ENCODE measurements around the gene SMG6.

SMG6 gene

DNA sequence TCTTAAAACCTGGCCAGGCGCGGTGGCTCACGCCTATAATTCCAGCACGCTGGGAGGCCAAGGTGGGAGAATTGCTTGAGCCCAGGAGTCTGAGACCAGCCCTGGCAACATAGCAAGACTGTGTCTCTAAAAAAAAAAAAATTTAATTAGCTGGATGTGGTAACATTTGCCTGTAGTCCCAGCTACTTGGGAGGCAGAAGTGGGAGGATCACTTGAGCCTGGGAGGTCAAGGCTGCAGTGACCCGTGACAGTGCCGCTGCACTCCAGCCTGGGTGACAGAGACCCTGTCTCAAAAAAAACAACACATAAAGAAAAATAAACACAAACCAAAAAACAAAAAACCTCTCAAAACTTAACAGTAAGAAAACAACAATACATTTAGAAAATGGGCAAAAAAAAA, 106.3 kb downstream of the SMG6 start:
- DNase-seq, result no peak

DNA sequence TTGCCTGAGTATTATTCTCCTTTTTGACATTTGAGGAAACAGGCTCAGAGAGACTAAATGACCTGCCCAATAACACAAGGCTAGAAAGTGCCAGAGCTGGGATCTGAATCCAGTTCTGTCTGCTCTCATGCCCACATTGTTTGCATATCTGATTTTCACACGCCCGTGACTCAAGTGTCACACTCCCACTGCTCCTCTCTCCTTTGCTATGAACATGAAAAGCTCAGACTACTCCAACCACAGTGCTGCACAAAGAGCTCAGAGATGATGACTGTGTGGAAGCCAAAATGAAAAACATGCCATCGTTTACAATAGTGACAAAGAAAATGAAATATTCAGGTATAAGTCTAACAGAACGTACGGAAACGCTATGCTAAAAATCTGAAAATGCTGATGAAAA, 107.9 kb downstream of the SMG6 start:
- peak; percentile 7 for DNase-seq

DNA sequence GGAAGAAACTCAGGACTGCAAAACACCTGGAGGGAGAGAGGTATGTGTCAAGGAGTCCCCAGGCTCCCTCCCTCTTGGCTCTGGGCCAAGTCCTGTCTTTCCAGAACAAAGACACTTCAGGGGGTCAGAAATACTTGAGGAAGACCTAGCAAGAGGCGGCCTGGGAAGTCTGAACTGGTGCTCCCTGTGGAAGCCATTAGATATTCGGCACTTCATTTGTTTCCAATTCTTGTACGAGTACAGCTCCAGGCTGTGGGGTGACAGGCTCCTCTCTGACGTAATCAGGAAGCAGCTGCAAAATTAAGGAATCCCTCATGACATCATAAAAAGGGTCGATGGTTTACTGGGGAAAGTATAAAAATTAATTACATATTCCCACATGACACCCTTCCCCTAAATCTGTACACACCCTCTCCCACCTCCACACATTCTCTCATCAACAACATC, 108.7 kb downstream of the SMG6 start:
- DNase-seq, result no peak

DNA sequence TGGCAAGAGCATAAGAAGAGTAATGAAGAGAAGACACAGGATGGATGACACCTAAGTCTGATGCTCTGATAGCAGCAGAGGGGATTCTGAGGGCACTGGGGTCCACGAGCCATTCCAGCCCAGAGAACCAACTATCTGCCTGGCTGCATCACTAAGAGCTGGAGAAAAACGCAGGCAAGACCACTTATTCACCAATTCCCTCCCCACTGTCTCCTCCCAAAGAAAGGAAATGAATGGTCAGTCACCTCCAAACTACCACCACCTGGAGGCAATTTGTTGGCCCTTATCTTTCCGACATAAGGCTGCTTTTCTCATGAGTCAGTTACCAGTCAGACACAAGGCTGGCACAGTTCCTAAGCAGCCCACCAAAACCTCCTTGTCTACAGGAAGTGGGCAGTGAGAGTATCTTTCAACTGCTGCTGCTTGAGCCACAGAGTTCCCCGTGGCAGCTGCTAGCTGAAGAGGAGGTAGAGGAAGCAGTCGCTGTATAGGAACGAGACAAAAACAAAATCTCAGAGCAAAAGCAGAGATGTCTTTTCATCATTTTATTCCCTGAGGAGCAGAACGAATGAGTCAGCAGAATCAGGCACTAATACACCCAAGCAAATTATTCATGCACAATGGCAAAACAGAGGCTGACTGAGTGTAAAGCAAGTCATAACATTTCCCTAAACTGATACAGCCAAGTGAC, 111.1 kb downstream of the SMG6 start:
- no peak for DNase-seq

DNA sequence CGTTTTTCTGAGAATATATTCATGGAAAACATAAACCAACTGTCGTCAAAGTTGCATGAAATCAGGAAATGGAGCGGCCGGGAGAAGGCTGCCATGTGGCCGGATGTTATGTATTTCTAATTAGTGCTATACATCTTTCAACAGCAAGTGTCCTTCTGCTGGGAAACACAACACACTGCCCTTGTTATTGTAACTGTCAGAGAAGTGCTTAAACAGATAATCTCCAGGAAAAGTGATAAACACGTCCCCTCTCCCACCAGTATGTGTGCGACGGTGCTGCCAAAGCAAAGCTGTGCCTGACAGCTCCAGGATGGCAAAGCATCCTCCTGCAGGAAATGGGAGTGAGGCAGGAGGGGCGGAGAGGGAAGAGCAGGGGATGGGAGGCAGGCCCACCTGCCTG, 111.8 kb downstream of the SMG6 start:
- DNase-seq, result no peak

DNA sequence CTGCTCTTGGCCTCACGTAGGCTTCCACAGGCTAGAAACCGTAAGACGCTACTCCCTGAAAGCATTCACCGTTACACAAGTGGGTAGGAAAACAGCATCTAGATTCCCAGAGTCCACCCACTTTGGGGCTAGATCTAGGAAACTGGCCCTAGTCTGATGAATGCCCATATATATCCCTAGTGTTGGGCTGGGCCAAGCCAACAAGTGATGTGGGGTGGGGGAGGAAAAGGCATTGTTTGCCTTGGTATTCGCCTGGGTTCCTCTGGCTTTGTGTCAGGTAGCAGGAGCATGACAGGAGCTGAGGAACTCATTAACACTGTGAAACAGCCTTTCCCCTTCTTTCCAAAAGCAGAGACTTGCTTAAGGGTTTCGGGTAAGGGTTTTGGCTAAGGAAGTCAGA, 112.4 kb downstream of the SMG6 start:
- DNase-seq, result no peak

DNA sequence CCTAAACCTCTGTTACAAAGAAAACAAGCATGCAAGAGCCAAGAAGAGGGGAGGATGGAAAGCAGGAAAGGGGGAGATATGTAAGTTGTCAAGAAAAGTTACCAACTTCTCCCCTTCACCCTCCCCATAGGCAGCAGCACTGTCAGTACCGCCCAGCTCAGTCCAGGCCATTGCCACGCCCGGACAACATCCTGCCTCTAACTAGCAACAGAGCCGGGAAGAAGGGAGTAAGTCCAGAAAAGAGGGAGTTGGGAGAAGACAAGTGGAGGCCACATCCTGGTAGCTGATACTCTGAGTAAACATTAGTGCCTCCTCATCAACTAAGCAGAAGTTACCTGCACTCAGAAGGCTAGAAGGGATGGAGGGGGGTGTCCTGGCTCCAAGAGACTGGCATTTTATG, 113.6 kb downstream of the SMG6 start:
- DNase-seq, result no peak

DNA sequence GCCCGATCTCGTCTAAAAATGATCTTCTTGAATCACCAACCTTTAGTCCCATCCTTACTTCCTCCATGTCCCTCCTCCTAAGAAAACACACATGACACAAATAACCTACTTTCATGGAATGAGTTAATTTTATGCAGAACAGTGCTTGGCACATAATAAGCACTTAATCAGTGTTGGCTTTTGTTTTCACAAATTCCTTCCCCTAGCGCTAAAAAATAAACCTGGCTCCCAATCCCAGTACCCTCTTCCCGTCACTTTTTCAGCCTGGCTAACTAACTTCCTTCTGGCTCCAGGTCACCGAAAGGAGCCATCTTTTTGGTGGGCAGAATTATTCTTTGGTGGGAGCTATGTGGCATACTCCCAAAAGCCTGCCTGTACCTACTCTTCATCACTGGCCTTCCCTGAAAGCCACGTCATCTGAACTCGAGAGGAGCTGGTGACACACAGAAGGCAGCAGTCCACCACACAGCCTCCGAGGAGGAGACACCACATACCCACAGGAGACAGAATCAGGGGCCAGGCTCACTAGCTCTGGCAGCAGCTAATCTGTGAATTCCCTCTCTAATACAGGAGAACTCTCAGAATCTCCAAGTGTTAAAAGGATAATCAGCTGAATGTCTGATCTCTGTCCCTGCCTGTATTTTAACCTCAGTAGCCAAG, 114.5 kb downstream of the SMG6 start:
- DNase-seq, result no peak

DNA sequence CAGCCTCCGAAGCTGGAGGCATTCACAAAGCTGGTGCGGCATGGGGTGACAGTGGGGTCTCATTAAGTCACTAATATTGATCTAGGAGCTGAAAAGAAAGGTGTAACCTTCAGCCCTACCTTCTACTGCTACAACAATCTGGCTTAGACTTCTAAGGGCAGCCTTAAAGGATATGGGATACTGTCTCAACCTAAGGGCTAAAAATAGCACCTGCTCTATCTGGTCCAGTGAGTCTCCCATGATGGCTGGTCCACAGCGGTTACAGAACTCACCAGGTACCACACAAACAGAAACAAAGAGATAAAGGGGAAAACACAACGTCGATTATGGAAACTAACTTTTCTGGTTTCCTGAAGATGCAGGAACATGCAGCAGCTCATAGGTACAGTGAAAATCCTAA, 115.8 kb downstream of the SMG6 start:
- DNase-seq, result no peak

DNA sequence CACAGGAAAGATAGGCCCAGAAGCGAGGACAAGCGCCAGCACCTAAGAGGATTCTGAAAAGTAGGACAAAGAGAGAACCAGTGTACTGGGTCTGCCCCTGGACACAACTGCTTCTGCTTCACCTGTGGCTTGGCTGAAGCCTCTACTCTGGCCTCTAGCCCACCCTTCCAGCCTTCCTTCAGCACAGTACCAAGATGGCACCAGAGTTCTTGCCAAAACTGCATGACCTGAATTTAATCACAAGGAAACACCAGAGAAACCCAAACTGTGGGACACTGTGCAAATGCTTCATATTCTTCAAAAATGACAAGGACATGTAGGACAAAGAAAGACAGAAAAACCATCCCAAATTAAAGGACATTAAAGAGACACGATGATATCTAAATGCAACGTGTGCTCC, 116.6 kb downstream of the SMG6 start:
- no peak for DNase-seq

DNA sequence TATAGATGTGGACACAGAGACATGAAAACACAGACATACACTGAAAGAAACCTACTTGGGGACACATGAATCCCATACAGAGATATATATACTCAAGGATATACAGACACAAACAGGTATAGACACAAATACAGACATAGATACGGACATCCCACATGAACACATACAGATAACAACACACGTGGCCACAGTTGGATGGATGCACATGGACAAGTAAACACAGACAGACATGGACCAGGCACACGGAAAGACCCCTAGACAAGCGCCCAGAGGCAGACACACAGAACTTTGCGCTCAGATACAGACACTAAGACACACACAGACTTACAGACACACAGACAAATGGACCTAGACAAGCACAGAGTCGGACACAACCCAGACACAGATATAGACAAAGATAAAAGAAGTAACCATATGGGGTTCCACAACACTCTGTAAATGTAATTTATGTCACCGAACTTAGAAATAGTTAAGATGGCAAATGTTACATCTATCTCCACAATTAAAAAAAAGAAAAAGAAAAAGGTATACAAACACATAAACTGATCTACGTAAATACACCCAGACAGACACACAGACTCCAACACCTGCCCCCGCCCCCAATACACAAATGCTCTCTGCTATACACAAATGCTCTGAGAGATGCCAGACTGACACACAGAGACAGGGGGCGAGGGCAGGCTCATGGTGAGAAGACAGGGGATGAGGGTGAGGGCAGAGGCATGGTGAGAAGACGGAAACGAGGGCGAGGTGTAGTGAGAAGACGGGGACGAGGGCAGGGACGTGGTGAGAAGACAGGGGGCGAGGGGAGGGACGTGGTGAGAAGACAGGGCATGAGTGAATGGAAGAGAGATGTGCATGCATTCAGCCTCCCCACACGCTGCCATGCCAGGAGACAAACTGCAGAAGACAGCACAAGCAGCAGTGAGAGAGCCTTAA, 118.3 kb downstream of the SMG6 start:
- no peak for DNase-seq

DNA sequence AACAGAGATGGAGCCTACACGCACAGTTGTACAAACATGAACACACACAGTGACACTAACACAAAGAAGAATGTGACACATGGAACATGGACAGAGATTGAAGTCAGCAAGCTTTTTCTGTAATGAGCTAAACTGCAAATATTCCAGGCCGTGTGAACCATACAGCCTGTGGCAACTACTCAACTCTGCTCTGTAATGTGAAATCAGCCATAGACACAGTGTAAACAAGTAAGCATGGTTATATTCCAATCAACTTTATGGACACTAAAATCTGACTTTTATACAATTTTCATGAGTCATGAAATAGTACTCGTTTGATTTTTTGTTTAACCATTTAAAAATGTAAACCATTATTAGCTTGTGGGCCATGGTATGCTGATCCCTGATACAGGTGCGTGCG, 120.2 kb downstream of the SMG6 start:
- no peak for DNase-seq

DNA sequence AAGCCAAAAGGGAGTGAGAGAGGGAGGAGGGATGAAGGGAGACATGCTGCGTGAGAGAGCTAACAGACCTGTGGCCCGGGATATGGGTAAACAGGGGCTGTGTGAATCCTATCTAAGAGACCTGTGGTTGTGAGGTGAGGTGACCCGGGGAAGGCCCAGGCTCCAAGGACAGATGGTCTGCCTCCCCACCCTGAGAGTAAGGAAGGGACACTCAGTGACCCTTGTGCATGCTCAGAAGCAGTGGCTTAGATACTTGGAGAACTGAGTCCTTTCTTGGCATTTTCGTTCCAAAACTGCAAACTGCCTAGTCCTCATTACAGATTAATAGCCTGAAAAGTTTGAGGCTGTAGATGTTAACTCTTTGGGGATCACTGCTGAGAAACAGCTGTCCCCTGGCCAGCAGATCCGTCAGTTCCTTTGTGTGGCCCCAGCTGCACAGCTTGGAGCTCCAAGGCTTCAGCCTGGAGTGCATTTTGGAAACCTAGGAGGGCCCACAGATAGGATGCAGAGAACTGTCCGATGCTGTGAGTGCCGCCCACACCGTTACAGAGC, 121.6 kb downstream of the SMG6 start:
- no peak for DNase-seq

DNA sequence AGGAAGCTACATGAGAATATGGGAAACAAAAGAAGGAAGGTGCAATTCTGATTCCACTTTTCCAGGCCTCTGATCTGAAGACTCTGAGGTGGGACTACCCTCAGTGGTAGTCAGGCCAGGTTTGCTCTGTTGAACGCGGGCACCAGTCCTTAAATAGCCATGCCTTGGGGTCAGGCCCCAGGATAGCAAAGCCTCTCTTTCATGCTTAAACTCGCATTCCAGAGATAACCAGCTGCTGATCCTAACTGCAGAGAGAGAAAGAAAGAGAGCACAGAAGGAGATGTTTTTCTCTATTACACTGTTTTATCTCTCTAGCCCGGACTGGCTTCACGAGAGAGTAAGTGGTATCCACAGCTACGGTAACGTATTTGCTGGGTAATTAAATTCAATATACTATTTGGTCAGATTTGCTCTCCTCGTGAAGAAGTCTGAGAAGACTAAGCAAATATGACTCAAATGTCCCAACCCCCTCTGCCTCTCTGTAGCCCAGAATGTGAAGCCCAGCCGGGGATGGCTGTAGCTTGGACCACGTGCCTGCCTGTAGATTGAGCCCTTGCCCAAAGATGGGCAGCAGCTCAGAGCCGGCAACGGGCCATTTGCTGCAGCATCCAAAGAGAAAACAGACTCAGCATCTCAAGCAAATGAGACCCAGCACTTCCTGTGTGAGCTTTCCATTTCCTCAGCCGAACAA, 122.2 kb downstream of the SMG6 start:
- DNase-seq, result no peak

DNA sequence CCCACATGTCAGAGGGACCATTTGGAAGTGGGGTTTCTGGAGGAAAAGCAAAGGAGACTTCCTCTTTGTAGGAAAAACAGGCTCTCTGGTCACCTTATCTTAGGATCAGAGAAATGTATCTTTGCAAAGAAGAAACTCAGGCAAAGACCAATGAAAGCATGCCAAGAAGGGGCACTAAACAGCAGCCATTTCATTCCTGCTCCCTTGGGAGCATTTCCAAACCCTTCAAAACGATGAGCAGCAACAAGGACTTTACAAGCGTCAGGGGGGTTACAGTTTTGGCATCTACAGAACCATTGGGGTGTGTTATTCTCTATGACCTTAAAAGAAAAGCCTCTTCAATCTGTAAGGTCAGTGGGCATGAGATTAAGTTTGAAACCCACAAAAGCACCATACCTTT, 122.8 kb downstream of the SMG6 start:
- DNase-seq, result no peak

DNA sequence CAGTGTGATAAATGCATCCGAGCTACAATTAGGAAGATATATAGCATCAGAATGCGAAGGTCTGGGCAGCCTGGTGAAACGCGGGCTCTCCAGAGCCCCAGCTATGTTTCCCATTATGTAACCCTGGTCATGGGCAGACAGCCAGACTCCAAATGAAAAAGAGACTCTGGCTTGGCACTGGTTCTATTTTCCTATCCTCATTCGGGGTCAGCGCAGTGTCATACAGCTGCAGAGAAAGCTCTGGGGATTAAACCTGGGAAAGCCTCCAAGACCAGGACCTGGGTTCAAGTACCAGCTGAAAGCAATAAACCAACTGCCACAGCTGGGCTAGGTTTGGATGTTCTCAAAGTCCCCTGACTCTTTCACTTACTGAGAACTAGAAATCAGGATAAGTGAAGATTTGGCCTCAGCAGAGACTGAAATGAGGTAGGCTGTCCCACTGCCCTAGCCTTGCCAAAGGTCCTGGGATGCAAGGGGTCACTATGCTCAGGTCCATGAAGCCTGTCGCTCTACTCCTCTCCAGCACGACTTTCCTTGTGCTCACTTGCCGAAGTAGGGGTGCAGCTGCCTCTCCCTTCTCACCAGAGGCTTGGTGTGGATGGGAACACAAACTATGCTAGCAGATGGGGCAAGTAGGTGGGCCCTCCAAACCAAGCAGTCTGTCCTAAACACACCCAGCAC, 123.8 kb downstream of the SMG6 start:
- DNase-seq, result peak; percentile 40

DNA sequence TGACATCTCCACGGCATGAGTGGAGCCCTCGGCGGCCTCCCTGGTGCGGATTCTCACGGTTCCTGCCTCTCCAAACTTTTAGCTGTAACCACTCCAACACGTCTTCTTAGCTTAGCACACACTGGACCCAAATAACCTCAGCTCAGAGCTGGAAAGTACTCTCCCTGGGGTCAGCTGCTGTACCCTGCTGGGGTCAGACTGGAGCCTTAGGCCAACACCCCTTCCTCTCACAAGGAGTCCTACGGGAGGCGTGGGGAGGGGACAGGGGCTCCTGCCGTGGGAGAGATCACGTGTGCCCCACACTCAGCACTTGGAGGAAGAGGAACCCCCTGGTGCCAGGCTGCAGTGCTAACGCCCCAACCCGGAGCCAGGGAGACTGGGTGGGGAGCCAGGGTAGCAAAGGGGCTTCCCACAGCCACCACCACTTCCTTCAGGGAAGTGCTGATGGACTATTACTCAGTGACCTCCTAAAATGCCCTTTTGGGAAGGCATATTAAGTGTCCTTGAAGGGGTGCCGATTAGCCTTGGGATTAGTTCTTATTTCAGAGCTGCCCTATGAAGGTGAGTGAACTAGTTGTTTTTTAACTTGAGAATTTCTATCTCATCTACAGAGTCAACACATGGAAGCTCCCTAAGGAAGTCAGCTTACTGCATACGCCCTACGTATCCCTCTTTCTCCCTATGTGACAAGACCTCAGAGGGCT, 124.6 kb downstream of the SMG6 start:
- no peak for DNase-seq

DNA sequence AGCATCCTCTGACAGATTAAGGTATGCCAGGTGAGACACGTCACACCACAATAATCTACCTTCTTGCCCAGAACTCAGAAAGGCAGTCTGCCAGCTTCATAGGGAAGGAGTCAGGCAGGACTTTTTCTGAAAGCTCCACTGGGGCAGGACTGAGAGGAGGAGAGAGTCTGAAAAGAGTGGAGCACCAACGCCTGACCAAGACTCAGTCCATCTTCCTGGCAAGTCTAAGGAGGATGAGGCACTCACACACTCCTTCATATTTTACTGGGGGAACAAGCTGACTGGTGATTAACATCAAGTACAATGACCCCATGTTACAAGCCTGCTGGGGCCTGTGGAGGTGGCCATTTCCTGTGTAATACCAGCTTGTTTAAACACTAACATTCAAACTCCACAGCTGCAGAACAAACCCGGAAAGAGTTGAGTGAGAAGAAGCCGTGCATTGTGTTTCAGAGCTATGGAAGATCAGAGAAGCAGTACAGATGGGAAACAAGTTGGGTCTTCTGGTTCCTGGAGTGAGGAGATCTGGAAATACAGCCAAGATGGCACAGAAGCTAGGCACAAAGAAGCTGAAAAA, 126.3 kb downstream of the SMG6 start:
- DNase-seq, result no peak

DNA sequence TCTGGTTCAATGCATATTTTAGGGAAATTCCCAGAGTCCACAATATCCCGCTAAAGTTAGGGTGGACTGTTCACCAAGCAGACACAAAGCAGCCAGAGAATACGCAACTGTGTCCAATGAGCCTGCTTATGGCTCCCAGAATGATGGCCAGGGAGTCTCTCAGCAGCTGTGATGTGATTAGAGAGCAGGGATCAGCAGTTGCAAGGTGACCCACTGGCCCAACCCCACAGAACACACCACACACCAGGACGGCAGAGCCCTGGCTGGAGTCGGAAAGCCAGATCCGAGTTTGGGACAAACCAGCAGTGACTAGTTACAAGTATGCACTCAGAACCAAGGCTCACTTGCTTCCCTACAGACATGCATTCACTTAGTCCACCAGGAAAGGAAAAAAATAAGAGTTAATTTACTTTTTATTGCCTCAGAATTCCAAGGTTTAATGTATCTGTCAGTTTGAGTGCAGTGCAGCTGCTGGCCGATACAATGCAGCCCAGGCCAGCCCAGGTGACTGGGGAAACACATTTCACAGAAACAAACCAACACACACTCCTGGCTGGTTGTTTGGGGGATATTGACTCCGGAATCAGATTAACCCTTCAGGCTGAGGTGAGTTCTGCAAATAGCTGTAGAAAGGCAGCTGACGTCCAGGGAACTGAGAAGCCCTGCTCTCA, 127.0 kb downstream of the SMG6 start:
- DNase-seq, result no peak

DNA sequence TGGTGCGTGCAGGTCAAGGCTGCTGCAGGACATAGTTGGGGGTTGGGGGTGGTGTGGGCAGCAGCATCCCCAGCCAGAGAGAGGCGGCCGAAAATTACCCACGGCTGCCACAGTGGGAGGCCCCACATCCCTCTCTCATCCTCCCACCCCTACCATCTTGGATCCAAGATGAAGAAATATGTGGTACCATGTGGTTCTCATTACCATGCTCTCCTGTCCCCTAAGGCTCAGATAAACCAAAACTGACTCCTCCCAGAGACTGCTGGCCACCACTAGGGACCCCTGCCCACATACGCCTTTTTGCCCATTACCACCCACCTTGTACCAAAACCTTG, 128.3 kb downstream of the SMG6 start:
- DNase-seq, result no peak
